ENCODE results near the gene CYP46A1.
"Not testable (repeated sequence)": the region's sequence is repeated elsewhere in the genome, so short reads cannot be mapped to it uniquely, and the experiment has no call there.

The CYP46A1 gene

GRCh38 chr14:99754141-99755067, 70.3 kb downstream of the CYP46A1 start:
- no peak for DNase-seq (ENCODE audit: low read depth in 4 of 4, low spot score in 1 of 4)

- no peak for DNase-seq (ENCODE audit: low read depth in 4 of 4, low spot score in 1 of 4)
Measured at GRCh38 chr14:99755068-99755405, 70.9 kb downstream of the CYP46A1 start.

GRCh38 chr14:99755629-99756603, 71.8 kb downstream of the CYP46A1 start:
- DNase-seq (ENCODE audit: low read depth in 4 of 4, low spot score in 1 of 4), result no peak

GRCh38 chr14:99756796-99757195, 72.7 kb downstream of the CYP46A1 start:
- no peak for DNase-seq (ENCODE audit: low read depth in 4 of 4, low spot score in 1 of 4)

- no peak for DNase-seq (ENCODE audit: low read depth in 4 of 4, low spot score in 1 of 4)
Measured at GRCh38 chr14:99757331-99758070, 73.4 kb downstream of the CYP46A1 start.

- DNase-seq (ENCODE audit: low read depth in 4 of 4, low spot score in 1 of 4), result no peak
Measured at GRCh38 chr14:99758121-99758821, 74.2 kb downstream of the CYP46A1 start.

GRCh38 chr14:99758872-99759545, 74.9 kb downstream of the CYP46A1 start:
- no peak for DNase-seq (ENCODE audit: low read depth in 4 of 4, low spot score in 1 of 4)

- DNase-seq (ENCODE audit: low read depth in 4 of 4, low spot score in 1 of 4), result no peak
Measured at GRCh38 chr14:99759546-99759925, 75.4 kb downstream of the CYP46A1 start.

- no peak for DNase-seq (ENCODE audit: low read depth in 4 of 4, low spot score in 1 of 4)
Measured at GRCh38 chr14:99760817-99761216, 76.7 kb downstream of the CYP46A1 start.

- DNase-seq (ENCODE audit: low read depth in 4 of 4, low spot score in 1 of 4), result not testable (repeated sequence)
Measured at GRCh38 chr14:99762911-99763310, 78.8 kb downstream of the CYP46A1 start.

GRCh38 chr14:99763527-99764221, 79.6 kb downstream of the CYP46A1 start:
- DNase-seq (ENCODE audit: low read depth in 4 of 4, low spot score in 1 of 4), result no peak

- no peak for DNase-seq (ENCODE audit: low read depth in 4 of 4, low spot score in 1 of 4)
Measured at GRCh38 chr14:99764222-99764706, 80.2 kb downstream of the CYP46A1 start.

- no peak for DNase-seq (ENCODE audit: low read depth in 4 of 4, low spot score in 1 of 4)
Measured at GRCh38 chr14:99768381-99768780, 84.3 kb downstream of the CYP46A1 start.

GRCh38 chr14:99769123-99769522, 85.0 kb downstream of the CYP46A1 start:
- DNase-seq (ENCODE audit: low read depth in 4 of 4, low spot score in 1 of 4), result no peak

- DNase-seq (ENCODE audit: low read depth in 4 of 4, low spot score in 1 of 4), result no peak
Measured at GRCh38 chr14:99769799-99770198, 85.7 kb downstream of the CYP46A1 start.

- no peak for DNase-seq (ENCODE audit: low read depth in 4 of 4, low spot score in 1 of 4)
Measured at GRCh38 chr14:99772371-99773283, 88.5 kb downstream of the CYP46A1 start.

GRCh38 chr14:99773521-99774497, 89.7 kb downstream of the CYP46A1 start:
- DNase-seq (ENCODE audit: low read depth in 4 of 4, low spot score in 1 of 4), result no peak
